Liver (tissue), 3 donors: ENCODE data around the gene NCDN.

ENCODE experiments used
- GABPA ChIP-seq, 2 donors: IDR thresholded peaks in 1 of 2; conservative IDR thresholded peaks in 1 of 2; 2 replicates each; pipeline ENCODE4 v1.6.1; 2016; ENCODE audit warnings: antibody characterized with exemption in 2 of 2, mild to moderate bottlenecking in 1 of 2, moderate library complexity in 1 of 2
- HNF4A ChIP-seq, 2 donors: conservative IDR thresholded peaks; 2 replicates each; pipeline ENCODE4 v1.6.1; 2016; ENCODE audit warnings: antibody characterized with exemption in 2 of 2, mild to moderate bottlenecking in 2 of 2
- JUND ChIP-seq, 2 donors: IDR thresholded peaks; 2 replicates each; pipeline ENCODE4 v1.6.1; 2016; ENCODE audit warnings: antibody characterized with exemption in 2 of 2
- NR2F2 ChIP-seq: IDR thresholded peaks from 2 replicates; pipeline ENCODE4 v1.6.1; 2016; ENCODE audit warnings: antibody characterized with exemption
- RAD21 ChIP-seq, 2 donors: IDR thresholded peaks; 2 replicates each; pipeline ENCODE4 v1.6.1; 2016; ENCODE audit warnings: antibody characterized with exemption in 2 of 2, mild to moderate bottlenecking in 2 of 2
- RXRA ChIP-seq, 2 donors: IDR thresholded peaks; 2 replicates each; pipeline ENCODE4 v1.6.1; 2017 to 2018; ENCODE audit warnings: antibody characterized with exemption in 2 of 2, mild to moderate bottlenecking in 1 of 2
- SP1 ChIP-seq: IDR thresholded peaks from 2 replicates; pipeline ENCODE4 v1.6.1; 2018; ENCODE audit warnings: antibody characterized with exemption, mild to moderate bottlenecking
- TAF1 ChIP-seq: conservative IDR thresholded peaks from 2 replicates; pipeline ENCODE4 v1.6.1; 2016; ENCODE audit warnings: antibody characterized with exemption, mild to moderate bottlenecking
- YY1 ChIP-seq: IDR thresholded peaks from 2 replicates; pipeline ENCODE4 v1.6.1; 2016; ENCODE audit warnings: antibody characterized with exemption, mild to moderate bottlenecking
- TF ChIP-seq, protein P1 (sequence below): IDR thresholded peaks from 2 replicates; pipeline ENCODE4 v1.6.1; 2016; ENCODE audit warnings: antibody characterized with exemption, mild to moderate bottlenecking
- TF ChIP-seq, protein P2 (sequence below): fragments of 150-350 bp; IDR thresholded peaks from 2 replicates; pipeline ENCODE4 v1.5.1; 2017; ENCODE audit warnings: improper control_type of control experiment, low read depth, low read length; ENCODE audit not compliant: missing input control
- TF ChIP-seq, protein P3 (sequence below): IDR thresholded peaks from 2 replicates; pipeline ENCODE4 v1.6.1; 2016; ENCODE audit warnings: antibody characterized with exemption
- TF ChIP-seq, protein P4 (sequence below): IDR thresholded peaks from 2 replicates; pipeline ENCODE4 v1.6.1; 2016; ENCODE audit warnings: antibody characterized with exemption
- TF ChIP-seq, protein P5 (sequence below): IDR thresholded peaks from 2 replicates; pipeline ENCODE4 v1.6.1; 2016; ENCODE audit warnings: antibody characterized with exemption
- donor health status: healthy.
- donor health status: healthy.

DNA sequence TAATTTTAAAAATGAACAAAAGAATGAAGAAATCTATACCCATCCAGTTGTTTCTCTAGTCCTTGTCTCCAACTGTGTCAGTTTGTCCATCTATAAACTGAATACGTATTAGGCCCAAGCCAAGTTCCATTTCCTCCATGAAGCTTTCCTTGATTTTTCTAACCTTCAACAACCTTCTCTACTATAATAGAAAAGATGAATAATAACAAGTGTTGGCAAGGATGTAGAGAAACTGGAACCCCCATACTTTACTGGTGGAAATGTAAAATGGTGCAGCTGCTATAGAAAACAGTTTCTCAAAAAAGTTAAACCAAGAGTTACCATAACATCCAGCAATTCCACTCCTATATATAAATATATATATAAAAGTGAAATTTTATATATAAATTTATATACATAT is 11.0 kb upstream of the NCDN start:
- TF ChIP-seq, protein P1, sequence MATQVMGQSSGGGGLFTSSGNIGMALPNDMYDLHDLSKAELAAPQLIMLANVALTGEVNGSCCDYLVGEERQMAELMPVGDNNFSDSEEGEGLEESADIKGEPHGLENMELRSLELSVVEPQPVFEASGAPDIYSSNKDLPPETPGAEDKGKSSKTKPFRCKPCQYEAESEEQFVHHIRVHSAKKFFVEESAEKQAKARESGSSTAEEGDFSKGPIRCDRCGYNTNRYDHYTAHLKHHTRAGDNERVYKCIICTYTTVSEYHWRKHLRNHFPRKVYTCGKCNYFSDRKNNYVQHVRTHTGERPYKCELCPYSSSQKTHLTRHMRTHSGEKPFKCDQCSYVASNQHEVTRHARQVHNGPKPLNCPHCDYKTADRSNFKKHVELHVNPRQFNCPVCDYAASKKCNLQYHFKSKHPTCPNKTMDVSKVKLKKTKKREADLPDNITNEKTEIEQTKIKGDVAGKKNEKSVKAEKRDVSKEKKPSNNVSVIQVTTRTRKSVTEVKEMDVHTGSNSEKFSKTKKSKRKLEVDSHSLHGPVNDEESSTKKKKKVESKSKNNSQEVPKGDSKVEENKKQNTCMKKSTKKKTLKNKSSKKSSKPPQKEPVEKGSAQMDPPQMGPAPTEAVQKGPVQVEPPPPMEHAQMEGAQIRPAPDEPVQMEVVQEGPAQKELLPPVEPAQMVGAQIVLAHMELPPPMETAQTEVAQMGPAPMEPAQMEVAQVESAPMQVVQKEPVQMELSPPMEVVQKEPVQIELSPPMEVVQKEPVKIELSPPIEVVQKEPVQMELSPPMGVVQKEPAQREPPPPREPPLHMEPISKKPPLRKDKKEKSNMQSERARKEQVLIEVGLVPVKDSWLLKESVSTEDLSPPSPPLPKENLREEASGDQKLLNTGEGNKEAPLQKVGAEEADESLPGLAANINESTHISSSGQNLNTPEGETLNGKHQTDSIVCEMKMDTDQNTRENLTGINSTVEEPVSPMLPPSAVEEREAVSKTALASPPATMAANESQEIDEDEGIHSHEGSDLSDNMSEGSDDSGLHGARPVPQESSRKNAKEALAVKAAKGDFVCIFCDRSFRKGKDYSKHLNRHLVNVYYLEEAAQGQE, result no peak
- TF ChIP-seq, protein P2, sequence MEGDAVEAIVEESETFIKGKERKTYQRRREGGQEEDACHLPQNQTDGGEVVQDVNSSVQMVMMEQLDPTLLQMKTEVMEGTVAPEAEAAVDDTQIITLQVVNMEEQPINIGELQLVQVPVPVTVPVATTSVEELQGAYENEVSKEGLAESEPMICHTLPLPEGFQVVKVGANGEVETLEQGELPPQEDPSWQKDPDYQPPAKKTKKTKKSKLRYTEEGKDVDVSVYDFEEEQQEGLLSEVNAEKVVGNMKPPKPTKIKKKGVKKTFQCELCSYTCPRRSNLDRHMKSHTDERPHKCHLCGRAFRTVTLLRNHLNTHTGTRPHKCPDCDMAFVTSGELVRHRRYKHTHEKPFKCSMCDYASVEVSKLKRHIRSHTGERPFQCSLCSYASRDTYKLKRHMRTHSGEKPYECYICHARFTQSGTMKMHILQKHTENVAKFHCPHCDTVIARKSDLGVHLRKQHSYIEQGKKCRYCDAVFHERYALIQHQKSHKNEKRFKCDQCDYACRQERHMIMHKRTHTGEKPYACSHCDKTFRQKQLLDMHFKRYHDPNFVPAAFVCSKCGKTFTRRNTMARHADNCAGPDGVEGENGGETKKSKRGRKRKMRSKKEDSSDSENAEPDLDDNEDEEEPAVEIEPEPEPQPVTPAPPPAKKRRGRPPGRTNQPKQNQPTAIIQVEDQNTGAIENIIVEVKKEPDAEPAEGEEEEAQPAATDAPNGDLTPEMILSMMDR, result no peak
- TF ChIP-seq YY1, result no peak
- TF ChIP-seq JUND (IDR thresholded peaks at IDR 0.05), result no peak
- TF ChIP-seq RAD21 (IDR thresholded peaks at IDR 0.05), result no peak
- TF ChIP-seq GABPA (IDR thresholded peaks at IDR 0.05 in 1 of 2, conservative IDR thresholded peaks at IDR 0.05 in 1 of 2), result no peak
- TF ChIP-seq, protein P3, sequence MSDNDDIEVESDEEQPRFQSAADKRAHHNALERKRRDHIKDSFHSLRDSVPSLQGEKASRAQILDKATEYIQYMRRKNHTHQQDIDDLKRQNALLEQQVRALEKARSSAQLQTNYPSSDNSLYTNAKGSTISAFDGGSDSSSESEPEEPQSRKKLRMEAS, result no peak
- no peak for TF ChIP-seq SP1
- TF ChIP-seq TAF1, result no peak
- no peak for TF ChIP-seq HNF4A (conservative IDR thresholded peaks at IDR 0.05)
- TF ChIP-seq, protein P4, sequence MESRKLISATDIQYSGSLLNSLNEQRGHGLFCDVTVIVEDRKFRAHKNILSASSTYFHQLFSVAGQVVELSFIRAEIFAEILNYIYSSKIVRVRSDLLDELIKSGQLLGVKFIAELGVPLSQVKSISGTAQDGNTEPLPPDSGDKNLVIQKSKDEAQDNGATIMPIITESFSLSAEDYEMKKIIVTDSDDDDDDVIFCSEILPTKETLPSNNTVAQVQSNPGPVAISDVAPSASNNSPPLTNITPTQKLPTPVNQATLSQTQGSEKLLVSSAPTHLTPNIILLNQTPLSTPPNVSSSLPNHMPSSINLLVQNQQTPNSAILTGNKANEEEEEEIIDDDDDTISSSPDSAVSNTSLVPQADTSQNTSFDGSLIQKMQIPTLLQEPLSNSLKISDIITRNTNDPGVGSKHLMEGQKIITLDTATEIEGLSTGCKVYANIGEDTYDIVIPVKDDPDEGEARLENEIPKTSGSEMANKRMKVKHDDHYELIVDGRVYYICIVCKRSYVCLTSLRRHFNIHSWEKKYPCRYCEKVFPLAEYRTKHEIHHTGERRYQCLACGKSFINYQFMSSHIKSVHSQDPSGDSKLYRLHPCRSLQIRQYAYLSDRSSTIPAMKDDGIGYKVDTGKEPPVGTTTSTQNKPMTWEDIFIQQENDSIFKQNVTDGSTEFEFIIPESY, result no peak
- no peak for TF ChIP-seq NR2F2
- TF ChIP-seq, protein P5, sequence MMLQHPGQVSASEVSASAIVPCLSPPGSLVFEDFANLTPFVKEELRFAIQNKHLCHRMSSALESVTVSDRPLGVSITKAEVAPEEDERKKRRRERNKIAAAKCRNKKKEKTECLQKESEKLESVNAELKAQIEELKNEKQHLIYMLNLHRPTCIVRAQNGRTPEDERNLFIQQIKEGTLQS, result no peak
- no peak for TF ChIP-seq RXRA (IDR thresholded peaks at IDR 0.05)
